Ishikawa (cell line): Measurements from ENCODE around the gene CTTNBP2NL.

Source experiments
- CEBPB ChIP-seq: IDR thresholded peaks from 2 replicates; pipeline ENCODE4 v1.6.1; 2012
- CREB1 ChIP-seq: IDR thresholded peaks from 2 replicates; pipeline ENCODE4 v1.6.1; 2012; ENCODE audit warnings: low read depth
- EGR1 ChIP-seq: IDR thresholded peaks from 2 replicates; pipeline ENCODE4 v1.6.1; 2012
- EP300 ChIP-seq: IDR thresholded peaks from 2 replicates; pipeline ENCODE4 v1.6.1; 2012; ENCODE audit warnings: borderline replicate concordance
- FOXM1 ChIP-seq: IDR thresholded peaks from 2 replicates; pipeline ENCODE4 v1.6.1; 2012; ENCODE audit warnings: low read depth, borderline replicate concordance
- NFIC ChIP-seq: IDR thresholded peaks from 2 replicates; pipeline ENCODE4 v1.6.1; 2012
- RAD21 ChIP-seq: IDR thresholded peaks from 2 replicates; pipeline ENCODE4 v1.6.1; 2012; ENCODE audit warnings: low read depth
- TAF1 ChIP-seq: IDR thresholded peaks from 2 replicates; pipeline ENCODE4 v1.6.1; 2012; ENCODE audit warnings: low read depth, mild to moderate bottlenecking
- TCF12 ChIP-seq: IDR thresholded peaks from 2 replicates; pipeline ENCODE4 v1.6.1; 2012; ENCODE audit warnings: low read depth
- TEAD4 ChIP-seq: IDR thresholded peaks from 2 replicates; pipeline ENCODE4 v1.6.1; 2012
- YY1 ChIP-seq: IDR thresholded peaks from 2 replicates; pipeline ENCODE4 v1.6.1; 2012; ENCODE audit warnings: low read depth
- ZBTB7A ChIP-seq: IDR thresholded peaks from 2 replicates; pipeline ENCODE4 v1.6.1; 2012; ENCODE audit warnings: low read depth
- TF ChIP-seq, protein P1 (sequence below): IDR thresholded peaks from 2 replicates; pipeline ENCODE4 v1.6.1; 2012
- TF ChIP-seq, protein P2 (sequence below): IDR thresholded peaks from 2 replicates; pipeline ENCODE4 v1.6.1; 2012; ENCODE audit warnings: low read depth, mild to moderate bottlenecking
- TF ChIP-seq, protein P3 (sequence below): IDR thresholded peaks from 2 replicates; pipeline ENCODE4 v1.6.1; 2012

CTTNBP2NL gene

DNA sequence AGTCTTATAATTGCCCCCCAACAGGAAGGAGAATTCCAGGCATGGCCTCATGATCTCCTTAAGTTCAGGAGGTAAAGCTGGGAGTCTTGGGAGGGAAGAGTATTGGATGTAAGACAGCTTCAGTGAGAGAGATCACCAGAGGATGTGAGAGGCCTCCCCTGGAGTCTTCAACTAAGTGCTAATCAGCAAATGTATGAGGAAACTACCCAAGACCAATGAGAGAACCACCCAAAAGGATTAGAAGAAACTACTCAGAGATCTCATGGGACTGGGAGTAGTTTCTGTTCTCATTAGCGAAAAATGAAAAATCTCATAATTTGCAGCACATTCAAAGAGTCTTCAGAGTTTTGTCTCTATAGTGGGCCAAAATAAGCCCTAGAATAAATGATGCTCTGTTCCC is 76.1 kb downstream of the CTTNBP2NL start:
- TF ChIP-seq TAF1, result no peak
- no peak for TF ChIP-seq CREB1
- no peak for TF ChIP-seq ZBTB7A
- TF ChIP-seq, protein P1, sequence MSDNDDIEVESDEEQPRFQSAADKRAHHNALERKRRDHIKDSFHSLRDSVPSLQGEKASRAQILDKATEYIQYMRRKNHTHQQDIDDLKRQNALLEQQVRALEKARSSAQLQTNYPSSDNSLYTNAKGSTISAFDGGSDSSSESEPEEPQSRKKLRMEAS, result no peak
- no peak for TF ChIP-seq TCF12
- no peak for TF ChIP-seq RAD21
- TF ChIP-seq EGR1, result no peak

DNA sequence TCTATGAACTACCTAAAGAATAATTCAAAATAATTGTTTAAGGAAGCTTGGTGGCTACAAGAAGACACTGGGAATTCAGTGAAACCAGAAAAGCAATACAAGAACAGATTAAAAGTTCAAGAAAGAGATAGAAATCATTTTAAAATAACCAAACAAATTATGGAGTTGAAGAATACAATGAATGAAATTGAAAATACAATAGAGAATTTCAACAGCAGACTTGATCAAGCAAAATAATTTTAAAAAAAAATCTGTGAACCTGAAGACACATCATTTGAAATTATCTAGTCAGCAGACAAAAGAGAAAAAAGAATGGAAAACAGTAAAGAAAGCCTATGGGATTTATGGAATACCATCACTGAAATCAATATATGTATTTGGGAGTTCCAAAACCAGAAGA is 81.5 kb downstream of the CTTNBP2NL start:
- no peak for TF ChIP-seq TEAD4
- TF ChIP-seq CREB1, result no peak
- TF ChIP-seq, protein P1, result no peak
- TF ChIP-seq, protein P2, sequence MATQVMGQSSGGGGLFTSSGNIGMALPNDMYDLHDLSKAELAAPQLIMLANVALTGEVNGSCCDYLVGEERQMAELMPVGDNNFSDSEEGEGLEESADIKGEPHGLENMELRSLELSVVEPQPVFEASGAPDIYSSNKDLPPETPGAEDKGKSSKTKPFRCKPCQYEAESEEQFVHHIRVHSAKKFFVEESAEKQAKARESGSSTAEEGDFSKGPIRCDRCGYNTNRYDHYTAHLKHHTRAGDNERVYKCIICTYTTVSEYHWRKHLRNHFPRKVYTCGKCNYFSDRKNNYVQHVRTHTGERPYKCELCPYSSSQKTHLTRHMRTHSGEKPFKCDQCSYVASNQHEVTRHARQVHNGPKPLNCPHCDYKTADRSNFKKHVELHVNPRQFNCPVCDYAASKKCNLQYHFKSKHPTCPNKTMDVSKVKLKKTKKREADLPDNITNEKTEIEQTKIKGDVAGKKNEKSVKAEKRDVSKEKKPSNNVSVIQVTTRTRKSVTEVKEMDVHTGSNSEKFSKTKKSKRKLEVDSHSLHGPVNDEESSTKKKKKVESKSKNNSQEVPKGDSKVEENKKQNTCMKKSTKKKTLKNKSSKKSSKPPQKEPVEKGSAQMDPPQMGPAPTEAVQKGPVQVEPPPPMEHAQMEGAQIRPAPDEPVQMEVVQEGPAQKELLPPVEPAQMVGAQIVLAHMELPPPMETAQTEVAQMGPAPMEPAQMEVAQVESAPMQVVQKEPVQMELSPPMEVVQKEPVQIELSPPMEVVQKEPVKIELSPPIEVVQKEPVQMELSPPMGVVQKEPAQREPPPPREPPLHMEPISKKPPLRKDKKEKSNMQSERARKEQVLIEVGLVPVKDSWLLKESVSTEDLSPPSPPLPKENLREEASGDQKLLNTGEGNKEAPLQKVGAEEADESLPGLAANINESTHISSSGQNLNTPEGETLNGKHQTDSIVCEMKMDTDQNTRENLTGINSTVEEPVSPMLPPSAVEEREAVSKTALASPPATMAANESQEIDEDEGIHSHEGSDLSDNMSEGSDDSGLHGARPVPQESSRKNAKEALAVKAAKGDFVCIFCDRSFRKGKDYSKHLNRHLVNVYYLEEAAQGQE, result no peak
- TF ChIP-seq FOXM1, result no peak
- TF ChIP-seq TCF12, result no peak
- TF ChIP-seq YY1, result no peak
- TF ChIP-seq TAF1, result no peak
- TF ChIP-seq NFIC, result no peak
- TF ChIP-seq EP300, result no peak
- TF ChIP-seq, protein P3, sequence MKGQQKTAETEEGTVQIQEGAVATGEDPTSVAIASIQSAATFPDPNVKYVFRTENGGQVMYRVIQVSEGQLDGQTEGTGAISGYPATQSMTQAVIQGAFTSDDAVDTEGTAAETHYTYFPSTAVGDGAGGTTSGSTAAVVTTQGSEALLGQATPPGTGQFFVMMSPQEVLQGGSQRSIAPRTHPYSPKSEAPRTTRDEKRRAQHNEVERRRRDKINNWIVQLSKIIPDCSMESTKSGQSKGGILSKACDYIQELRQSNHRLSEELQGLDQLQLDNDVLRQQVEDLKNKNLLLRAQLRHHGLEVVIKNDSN, result no peak

DNA sequence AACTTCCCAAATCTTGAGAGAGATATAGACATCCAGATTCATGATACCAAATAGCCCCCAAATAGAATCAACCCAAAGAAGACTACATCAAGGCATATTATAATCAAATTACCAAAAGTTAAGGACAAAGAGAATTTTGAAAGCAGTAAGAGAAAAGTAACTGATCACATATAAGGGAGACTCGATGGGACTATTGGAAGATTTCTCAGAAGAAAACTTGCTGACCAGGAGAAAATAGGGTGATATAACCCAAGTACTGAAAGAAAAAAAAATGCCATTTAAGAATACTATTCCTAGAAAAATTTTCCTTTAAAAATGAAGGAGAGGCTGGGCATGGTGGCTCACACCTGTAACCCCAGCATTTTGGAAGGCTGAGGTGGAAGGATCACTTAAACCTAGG is 82.3 kb downstream of the CTTNBP2NL start:
- TF ChIP-seq NFIC, result no peak
- TF ChIP-seq, protein P2, result no peak
- TF ChIP-seq, protein P3, result no peak

DNA sequence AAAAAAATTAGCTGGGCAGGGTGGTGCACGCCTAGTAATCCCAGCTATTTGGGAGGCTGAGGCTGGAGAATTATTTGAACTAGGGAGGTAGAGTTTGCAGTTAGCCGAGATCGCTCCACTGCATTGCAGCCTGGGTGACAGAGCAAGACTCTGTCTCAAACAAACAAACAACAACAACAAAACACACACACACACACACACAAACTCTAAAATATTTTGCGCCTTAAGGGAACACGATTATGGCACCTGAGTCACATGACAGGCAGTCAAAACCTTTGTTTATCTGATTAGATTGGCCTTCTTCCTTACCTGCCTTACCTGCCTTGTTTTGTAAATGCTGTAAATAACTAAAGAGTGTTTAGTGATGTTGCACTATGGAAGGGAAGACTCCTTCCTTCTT is 92.1 kb downstream of the CTTNBP2NL start:
- TF ChIP-seq, protein P3, result no peak
- no peak for TF ChIP-seq YY1
- TF ChIP-seq, protein P1, result no peak
- no peak for TF ChIP-seq TCF12
- TF ChIP-seq NFIC, result no peak
- no peak for TF ChIP-seq EP300
- no peak for TF ChIP-seq EGR1
- TF ChIP-seq, protein P2, result no peak
- TF ChIP-seq FOXM1, result no peak
- no peak for TF ChIP-seq TEAD4
- TF ChIP-seq TAF1, result no peak
- TF ChIP-seq CREB1, result no peak

DNA sequence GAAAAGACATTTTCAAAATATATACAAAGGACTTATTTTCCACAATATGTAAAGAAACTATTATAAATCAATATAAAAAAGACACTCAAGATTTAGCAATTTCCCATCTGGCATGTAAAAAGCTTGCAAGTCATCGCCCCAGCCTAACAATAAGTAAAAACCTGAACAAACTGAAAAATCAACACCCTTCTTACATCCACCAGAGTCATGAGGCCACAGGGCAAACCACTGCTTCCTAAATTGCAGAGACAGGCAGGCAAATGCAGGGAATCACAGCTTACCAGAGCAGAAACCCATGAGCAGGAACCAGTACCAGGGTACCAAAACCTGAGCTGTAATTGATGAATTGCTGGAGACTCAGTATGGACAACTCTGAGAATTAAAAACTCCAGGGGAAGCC is 96.1 kb downstream of the CTTNBP2NL start:
- TF ChIP-seq EP300 (no peak), RAD21 (no peak), YY1 (no peak), EGR1 (no peak), FOXM1 (no peak), TAF1 (no peak), CEBPB (no peak), TEAD4 (no peak), CREB1 (no peak), ZBTB7A (no peak), TCF12 (no peak)
- TF ChIP-seq, protein P3, result no peak
- TF ChIP-seq, protein P2, result no peak
- TF ChIP-seq, protein P1, result no peak
